ENCODE data around the gene GALNT11. TPM values are rescaled to one million over a fixed set of nuclear protein-coding genes. Genes with fewer than 3 reads are reported as not detected.
A peak's percentile ranks its signal among the peaks of the same experiment; 100 is the strongest.
"Not testable (repeated sequence)": the region's sequence is repeated elsewhere in the genome, so short reads cannot be mapped to it uniquely, and the experiment has no call there.

The GALNT11 gene
- total RNA-seq, 2 donors from 2014 or later = 16.3 to 21.0 TPM

GRCh38 chr7:152021740-152022139 is 3.7 kb upstream of the GALNT11 start:
- ATAC-seq; intact Hi-C loops (cut with DNase I, micrococcal nuclease); DNase-seq: not testable (repeated sequence)

- intact Hi-C loops (cut with DNase I, micrococcal nuclease) = no loop called here
- ATAC-seq (no peak), DNase-seq (no peak)
Observed at GRCh38 chr7:152025937-152026890, 740 bp downstream of the GALNT11 start.

- DNase-seq; intact Hi-C loops (cut with DNase I, micrococcal nuclease); ATAC-seq: not testable (repeated sequence)
Observed at GRCh38 chr7:152027491-152028365, 2.3 kb downstream of the GALNT11 start.

DNA sequence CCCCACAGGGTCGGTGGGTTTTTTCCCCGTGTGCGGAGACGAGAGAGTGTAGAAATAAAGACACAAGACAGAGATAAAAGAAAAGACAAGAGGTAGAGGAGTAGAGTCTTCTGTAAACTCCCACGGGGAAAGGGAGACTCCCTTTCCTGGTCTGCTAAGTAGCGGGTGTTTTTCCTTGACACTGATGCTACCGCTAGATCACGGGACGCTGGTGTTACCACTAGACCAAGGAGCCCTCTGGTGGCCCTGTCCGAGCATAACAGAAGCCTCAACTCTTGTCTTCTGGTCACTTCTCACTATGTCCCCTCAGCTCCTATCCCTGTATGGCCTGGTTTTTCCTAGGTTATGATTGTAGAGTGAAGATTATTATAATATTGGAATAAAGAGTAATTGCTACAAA is 4.6 kb downstream of the GALNT11 start:
- intact Hi-C loops (cut with DNase I, micrococcal nuclease); ATAC-seq: not testable (repeated sequence)
- DNase-seq = peak; percentile 40 to 52

DNA sequence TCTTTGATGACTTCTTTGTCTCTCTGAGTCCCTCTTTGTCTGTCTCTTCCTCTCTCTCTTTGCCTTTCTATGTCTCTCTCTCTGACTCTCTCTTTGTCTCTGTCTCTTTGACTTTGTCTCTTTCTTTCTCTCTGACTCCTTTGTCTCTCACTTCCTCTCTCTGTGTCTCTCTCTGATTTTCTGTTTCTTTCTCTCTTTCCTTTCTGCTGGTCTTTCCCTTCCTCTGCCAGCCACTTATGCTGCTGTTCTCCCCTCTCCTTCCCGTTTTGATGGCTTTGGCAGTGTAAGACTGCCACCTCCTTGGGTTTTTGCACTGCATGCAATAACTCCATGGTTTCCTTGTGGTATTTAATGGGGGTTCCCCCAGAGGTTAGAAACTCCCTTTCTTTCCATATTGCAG is 5.2 kb downstream of the GALNT11 start:
- DNase-seq; intact Hi-C loops (cut with DNase I, micrococcal nuclease); ATAC-seq: not testable (repeated sequence)

DNA sequence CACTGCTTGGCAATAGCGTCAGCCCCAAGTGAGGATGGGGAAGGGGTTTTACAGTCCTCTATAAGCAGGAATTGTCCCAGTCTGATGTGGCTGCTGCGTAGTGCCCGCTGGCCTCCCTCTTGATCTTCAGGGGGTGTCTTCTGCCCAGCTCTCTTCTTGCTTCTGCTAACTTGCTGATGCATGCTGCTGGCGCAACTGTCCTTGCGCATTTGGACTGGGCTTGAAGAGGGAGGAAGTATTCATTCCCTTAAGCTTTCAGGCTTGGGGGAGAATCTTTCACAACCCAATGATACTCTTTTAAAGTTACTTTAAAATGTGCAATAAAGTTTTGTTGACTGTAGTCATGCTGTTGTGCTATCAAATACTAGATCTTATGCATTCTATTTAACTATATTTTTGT is 10.3 kb downstream of the GALNT11 start:
- intact Hi-C loops (cut with DNase I, micrococcal nuclease) = no loop called here
- no peak for DNase-seq
- no peak for ATAC-seq

DNA sequence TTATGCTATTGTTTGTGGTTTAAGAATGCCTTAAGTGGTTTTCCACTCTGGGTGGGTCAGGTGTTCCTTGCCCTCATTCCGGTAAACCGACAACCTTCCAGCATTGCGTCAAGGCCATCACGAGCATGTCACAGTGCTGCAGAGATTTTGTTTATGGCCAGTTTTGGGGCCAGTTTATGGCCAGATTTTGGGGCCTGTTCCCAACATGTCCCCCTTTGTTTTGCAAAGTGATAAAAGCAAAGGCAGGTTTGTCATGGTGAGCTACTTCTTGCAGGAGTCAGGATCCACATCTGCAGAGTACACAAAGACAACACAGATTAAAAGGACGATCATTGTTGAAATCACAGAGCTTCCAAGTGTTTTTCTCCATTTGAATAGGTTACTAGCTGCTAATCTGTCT is 12.9 kb downstream of the GALNT11 start:
- DNase-seq; intact Hi-C loops (cut with DNase I, micrococcal nuclease); ATAC-seq: not testable (repeated sequence)

- ATAC-seq; DNase-seq; intact Hi-C loops (cut with DNase I, micrococcal nuclease): not testable (repeated sequence)
Observed at GRCh38 chr7:152043086-152043485, 17.6 kb downstream of the GALNT11 start.

- DNase-seq; ATAC-seq; intact Hi-C loops (cut with DNase I, micrococcal nuclease): not testable (repeated sequence)
Observed at GRCh38 chr7:152044909-152045308, 19.4 kb downstream of the GALNT11 start.

- intact Hi-C loops (cut with DNase I, micrococcal nuclease) = no loop called here
- ATAC-seq (no peak), DNase-seq (no peak)
Observed at GRCh38 chr7:152046531-152046930, 21.1 kb downstream of the GALNT11 start.

DNA sequence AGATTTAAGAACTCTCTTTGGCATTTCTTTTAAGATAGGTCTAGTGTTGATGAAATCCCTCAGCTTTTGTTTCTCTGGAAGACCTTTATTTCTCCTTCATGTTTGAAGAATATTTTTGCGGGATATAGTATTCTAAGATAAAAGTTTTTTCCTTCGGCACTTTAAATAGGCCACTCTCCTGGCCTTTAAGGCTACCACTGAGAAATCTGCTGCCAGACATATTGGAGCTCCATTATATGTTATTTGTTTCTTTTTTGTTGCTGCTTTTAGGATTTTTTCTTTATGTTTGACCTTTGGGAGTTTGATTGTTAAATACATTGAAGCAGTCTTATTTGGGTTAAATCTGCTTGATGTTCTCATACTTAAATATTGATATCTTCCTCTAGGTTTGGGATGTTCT is 22.6 kb downstream of the GALNT11 start:
- intact Hi-C loops (cut with DNase I, micrococcal nuclease) = no loop called here
- ATAC-seq = no peak
- DNase-seq = no peak

DNA sequence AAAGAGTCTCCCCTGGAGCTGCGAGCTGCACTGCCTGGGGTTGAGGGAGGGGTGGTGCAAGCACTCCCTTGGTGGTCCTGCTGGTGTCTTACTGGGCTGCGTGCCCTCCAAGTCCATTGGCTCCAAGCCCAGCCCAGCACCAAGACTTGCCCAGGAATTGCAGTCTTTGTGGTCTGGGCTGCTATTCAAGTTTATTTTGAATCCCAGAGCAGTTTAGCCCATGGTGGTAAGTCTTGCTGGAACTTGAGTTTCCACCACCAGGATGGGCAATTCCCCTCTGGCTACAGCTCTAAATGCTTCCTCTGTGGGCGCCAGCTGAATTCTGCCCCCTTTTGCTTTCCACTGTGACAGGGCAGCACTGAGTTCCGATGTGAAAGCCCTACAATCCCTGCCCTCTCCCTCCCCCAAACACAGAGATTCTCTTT is 25.1 kb downstream of the GALNT11 start:
- ATAC-seq = no peak
- DNase-seq = no peak
- intact Hi-C loops (cut with DNase I, micrococcal nuclease) = no loop called here

- intact Hi-C loops (cut with DNase I, micrococcal nuclease) = no loop called here
- no peak for ATAC-seq
- DNase-seq = no peak
Observed at GRCh38 chr7:152051968-152052367, 26.5 kb downstream of the GALNT11 start.

GRCh38 chr7:152052771-152053170 is 27.3 kb downstream of the GALNT11 start:
- intact Hi-C loops (cut with DNase I, micrococcal nuclease) = no loop called here
- ATAC-seq (no peak), DNase-seq (no peak)

DNA sequence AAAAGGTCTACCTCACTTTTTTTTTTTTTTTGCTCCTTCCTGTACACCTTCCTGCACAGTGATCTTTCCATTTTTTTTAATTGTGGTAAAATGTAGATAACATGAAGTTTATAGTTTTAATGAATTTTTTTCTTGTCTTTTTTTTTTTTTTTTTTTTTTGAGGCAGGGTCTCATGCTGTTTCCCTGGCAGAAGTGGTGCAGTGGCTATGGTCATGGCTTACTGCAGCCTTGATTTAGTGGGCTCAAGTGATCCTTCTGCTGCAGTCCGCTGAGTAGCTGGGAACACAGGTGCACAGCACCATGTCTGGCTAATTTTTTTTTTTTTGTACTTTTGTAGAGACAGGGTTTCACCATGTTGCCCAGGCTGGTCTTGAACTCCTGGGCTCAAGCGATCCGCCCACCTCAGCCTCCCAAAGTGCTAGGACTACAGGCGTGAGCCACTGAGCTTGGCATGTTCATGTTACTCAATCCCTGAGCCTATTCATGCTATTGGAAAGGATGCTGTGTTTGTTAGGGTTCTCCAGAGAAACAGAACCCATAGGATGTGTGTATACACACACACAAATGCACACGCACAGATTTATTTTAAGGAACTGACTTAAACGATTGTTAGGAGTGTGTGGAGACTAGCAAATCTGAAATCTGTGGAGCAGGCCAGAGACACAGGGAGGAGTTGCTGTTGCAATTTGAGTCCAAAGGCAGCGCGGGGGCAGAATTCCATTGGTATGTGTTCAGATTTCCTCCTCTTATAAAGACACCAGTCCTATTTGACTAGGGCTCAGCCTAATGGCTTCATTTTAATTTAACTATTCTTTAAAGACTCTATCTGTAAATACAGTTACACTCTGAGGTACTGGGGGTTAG is 29.1 kb downstream of the GALNT11 start:
- ATAC-seq (no peak), DNase-seq (no peak)
- intact Hi-C loops (cut with DNase I, micrococcal nuclease) = no loop called here

DNA sequence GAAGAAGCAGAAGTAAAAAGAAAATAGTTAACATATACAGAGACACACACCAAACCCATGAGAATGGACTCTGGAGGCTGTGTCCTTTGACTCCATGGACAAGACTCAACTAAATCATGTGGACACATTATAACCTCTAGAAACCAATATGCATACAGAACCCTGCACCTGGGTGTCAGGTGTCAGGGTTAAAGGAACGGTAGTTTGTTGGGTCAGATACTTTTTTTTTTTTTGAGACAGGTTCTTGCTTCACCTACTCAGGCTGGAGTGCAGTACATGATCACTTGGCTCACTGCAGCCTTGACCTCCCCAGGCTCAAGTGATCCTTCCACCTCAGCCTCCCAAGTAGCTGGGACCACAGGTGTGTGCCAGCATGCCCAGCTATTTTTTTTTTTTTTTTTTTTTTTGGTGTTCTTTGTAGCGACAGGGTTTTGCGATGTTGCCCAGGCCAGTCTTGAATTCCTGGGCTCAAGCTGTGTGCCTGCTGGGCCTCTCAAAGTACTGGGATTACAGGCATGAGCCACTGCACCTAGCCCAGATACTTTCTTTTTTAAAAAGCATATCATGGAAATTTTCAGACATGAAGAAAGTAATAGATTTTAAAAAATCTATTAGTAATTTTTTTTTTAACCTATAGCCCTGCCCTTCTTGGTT is 31.3 kb downstream of the GALNT11 start:
- DNase-seq (no peak), ATAC-seq (no peak)
- intact Hi-C loops (cut with DNase I, micrococcal nuclease) = no loop called here

DNA sequence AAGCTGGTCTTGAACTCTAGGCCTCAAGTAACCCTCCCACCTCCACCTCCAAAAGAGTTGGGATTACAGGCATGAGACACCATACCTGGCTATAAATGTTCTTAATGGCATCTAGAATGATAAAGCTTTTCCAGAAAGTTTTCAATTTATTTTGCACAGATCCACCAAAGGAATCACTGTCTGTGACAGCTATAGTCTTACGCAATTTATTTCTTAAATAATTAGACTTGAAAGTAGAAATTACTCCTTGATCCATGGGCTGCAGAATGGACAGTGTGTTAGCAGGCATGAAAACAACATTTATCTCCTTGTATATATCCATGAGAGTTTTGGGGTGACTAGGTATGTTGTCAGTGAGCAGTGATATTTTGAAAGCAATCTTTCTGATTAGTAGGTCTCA is 33.8 kb downstream of the GALNT11 start:
- intact Hi-C loops (cut with DNase I, micrococcal nuclease) = no loop called here
- no peak for ATAC-seq
- no peak for DNase-seq

DNA sequence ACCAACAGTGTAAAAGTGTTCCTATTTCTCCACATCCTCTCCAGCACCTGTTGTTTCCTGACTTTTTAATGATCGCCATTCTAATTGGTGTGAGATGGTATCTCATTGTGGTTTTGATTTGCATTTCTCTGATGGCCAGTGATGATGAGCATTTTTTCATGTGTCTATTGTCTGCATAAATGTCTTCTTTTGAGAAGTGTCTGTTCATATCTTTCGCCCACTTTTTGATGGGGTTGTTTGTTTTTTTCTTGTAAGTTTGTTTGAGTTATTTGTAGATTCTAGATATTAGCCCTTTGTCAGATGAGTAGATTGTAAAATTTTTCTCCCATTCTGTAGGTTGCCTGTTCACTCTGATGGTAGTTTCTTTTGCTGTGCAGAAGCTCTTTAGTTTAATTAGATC is 35.6 kb downstream of the GALNT11 start:
- DNase-seq; intact Hi-C loops (cut with DNase I, micrococcal nuclease); ATAC-seq: not testable (repeated sequence)

Data from left colon (tissue), 2 donors.